NCI-H2107 treated with DMSO at 0.1 percent for 48 hours (cell line): ENCODE results near the gene HNRNPUL1.

ENCODE experiments used
- DNase-seq: peaks from one replicate; lab custom pipeline; 2025; ENCODE audit not compliant: unreplicated experiment; lab: John Stamatoyannopoulos, UW

The HNRNPUL1 gene

DNA sequence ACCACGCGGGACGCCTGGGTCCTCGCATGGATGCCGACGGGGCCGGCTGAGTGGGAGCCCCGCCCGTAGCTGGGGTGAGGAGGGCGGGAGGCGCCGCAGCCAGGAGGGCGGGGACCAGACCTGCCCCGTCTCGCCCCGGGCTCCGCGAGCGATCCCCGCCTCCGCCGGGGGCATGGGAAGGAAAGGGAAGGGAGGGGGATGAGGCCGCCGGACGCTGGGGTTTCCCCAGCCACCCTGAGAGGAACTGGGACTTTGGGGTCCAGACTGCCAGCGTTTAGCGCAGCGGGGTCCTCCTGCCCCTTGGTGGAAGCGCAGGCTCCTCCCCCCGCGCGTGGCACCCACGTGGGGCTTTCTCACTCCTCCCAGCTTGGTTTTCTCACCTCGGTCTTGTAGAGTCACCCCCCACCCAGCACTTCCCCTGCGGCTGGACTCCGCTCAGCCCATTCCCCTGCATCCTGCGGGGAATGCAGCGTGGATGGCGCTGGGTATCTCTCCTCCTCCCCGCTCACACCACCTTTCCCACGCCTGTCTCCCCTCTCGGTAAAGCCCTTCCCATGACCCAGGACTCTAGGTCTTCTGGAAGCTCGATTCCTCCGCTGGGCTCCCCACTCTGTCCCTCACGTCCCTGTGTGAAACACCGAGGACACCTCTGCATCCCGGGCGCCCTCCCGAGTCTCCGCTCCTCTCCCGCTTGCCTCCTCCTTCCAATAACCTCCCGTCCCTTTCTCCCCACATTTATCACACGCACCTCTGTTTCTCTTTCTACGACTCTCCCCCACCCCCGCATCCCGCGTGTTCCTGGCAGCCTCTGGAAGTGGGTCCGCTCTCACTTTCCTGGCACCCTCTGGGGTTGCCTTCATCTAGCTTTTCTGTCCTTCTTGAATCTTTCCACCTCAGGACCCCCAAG is 87.4 kb downstream of the HNRNPUL1 start:
- DNase-seq = no peak

DNA sequence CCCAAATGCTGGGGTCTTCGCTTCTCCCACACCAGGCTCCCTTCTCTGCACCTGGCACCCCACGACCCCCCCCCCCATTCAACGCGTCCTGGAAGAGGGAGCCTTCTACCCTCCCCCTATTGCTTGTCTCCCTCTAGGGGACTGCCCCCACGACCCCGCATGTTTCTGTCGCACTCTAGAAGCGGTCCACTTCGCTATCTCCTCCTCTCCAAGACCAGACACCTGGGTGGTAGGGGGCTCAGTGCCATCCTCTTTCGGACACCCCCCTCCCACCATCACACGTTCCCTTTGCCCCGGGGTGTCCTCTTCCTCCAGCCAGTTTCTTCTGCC is 88.1 kb downstream of the HNRNPUL1 start:
- no peak for DNase-seq

DNA sequence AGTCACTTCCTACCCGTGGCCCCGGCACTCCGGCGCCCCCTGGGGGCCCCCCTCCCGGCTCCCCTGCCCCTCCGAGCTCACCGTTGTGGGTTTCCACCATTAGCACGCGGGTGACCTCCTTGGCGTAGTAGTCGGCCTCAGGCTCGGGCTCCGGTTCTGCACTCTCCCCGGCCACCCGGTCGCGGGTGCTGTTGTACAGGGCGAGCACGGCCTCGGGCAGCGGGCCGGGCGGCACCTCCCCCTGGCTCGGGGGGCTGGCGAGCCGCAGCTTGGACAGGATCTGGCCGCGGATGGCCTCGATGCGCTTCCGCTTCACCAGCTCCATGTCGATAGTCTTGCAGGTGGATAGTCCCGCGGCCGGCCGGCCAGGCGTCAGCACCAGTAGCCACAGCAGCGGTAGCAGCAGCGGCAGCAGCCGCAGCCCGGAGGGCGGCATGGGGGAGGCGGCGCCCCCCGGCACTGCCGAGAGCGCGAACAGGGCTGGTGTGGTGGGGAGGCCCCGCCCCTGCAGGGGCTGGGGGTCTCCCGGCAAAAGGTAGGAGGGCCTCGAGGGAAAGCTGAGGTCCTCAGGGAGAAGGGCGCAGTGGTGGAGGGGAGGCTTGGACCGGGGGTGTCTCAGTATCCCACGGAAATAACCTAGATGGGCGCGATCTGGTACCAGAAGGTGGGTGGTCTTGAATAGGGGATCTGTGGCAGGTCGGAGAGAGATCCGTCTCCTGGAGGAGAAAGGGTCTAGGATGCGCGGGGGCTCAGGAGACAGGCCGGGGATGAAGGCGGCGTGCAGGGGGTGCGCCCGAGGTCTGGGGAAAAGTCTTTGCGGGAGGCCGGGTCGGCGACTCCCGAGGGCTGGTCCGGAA is 88.7 kb downstream of the HNRNPUL1 start:
- no peak for DNase-seq

DNA sequence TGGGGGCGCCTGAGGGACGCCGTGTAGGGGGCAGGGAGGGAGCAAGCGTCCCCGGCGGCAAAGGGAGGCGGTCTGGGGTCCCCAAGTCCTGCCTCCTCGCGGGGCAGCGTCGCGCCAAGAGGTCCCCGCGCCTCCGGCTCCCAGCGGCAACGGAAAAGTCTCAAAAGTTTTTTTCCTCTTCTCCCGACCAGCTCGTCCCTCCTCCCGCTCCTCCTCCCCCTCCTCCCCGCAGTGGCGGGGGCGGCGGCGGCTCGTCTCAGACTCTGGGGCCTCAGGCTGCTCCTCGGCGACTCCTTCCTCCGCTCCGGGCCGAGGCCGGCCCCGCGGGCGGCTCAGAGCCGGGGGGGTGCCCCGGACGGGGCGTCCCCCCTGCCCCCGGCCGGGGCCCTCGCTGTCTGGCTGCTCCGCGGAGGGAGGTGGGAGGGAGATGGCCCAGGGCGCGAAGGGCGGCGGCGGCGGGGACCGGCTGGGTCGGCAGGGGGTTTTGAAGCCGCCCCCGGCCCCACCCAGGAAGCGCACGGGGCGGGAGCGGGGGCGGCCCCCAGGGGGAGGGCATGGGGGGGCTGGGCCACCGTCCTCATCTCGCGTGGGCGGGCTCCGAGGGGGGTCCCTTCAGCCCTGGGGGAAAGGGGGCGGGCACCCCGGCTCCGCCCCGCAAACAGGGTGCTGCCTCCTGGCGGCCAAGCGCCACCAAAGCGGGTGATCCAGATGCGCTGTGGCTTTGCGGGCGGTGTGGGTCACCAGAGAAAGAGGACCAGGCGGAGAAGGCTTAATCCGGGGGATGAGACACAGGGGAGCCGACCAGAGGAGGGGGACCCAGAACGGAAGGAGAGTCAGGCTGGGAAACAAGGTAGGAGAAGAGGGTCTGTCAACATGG is 89.5 kb downstream of the HNRNPUL1 start, which contains the start of gene TGFB1:
Gene TGFB1, minus strand, starts transcription at position 457 of the 877 bp plus-strand sequence. CDS start 878 bp downstream, outside the sequence.
- DNase-seq = no peak

DNA sequence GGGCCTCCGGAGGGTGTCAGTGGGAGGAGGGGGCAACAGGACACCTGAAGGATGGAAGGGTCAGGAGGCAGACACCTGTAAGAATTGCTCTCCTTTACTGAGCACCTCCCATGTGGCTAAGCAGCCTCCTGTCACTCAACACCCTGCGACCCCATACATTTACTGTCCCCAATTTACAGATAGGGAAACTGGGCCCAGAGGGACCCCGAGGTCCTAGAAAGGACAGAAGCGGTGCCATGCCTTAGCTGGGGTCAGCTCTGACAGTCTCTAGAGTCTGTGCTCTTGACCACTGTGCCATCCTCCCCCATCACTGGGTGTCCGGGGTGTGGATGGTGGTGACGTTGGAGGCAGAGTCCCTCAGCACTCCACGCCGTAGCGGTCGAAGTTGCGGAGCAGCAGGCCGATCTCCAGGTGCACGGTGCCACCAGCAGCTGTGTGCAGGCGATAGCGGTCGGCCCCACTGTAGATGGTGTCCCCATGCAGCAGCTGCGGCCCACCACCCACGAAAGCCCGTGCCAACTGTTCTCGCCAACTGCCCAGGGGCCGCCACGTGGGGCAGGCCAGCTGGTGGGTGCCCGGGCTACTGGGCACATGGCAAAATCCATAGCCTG is 90.3 kb downstream of the HNRNPUL1 start:
- DNase-seq = no peak

DNA sequence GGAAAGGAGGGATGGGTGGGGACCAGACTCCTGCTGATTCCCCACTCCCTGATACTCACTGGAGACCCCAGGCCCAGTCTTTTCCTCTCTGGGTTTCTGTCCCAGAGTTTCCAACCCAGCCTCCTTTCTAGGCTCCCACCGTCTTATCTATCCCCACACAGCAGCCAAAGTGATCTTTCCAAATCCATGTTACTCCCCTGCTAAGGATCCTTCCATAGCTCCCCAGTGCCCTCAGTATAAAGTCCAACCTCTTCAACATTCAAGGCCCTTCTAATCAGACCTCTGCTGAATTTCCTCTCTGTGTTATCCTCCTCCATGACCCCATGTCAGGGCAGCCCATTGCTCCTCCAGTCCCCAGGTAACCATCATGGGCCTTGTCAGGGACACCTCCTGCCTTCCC is 90.9 kb downstream of the HNRNPUL1 start:
- no peak for DNase-seq

DNA sequence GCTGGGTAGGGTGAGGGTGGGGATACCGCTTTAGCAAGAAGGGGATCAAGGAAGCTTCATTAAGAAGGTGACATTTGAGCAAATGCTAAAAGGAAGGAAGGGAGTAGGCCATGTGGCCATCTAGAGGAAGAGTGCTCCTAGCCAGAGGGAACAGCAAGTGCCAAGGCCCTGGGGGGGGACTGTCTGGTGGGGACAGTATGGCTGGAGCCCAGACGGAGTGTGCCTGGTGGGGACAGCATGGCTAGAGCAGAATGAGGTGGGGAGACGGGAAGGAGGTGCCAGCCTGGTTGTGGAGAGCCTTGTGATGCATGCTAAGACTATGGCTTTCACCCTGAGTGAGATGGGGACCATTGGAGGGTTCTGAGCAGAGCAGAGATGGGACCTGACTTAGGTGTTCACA is 91.6 kb downstream of the HNRNPUL1 start:
- no peak for DNase-seq

DNA sequence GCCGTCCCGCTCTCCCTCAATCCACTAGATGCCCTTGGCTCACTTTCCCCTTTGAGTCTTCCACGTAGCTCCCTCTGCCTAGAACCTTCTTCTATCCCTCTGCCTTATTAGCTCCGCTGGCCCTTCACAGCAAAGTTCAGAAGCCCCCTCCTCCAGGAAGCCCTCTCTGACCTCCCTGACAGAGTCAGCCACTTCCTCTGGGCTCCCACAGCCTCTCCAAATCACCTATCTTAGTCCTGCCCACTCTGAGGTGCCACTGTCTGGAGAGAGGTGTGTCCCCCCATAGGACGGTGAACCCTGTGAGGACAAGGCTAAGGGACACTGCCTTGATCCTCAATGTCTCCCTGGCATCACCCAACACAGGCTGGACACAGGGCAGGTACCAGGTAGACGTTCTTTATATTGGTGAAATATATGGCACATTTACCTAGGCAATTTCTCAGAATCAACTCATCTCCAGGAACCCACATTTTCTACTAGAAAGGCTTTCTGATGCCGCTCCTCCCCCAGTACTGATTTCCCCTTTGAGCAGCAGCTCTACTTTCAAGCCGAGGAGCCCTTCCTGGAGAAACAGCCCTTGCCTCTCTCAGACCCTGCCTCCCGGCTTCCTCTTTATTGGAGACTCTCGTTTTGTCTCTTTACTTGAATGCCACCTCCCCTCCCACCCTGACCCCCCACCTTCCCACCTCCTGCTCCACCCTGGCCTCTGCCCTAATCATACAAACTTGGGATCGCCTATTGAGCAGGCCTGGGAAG is 93.0 kb downstream of the HNRNPUL1 start:
- no peak for DNase-seq
